Epithelial cell of proximal tubule (primary cell): ENCODE measurements around the gene MED12L. TPM values are rescaled to one million over a fixed set of nuclear protein-coding genes. Genes with fewer than 3 reads are reported as not detected.

Experiments used
- DNase-seq: peaks from one replicate; pipeline ENCODE4 v3.0.0-alpha.2; 2011; ENCODE audit warnings: low read depth
- H3K4me3 ChIP-seq: 2 replicates; pipeline ENCODE4 v1.5.1; 2011; ENCODE audit warnings: low read depth, mild to moderate bottlenecking, low read length
- CTCF ChIP-seq: conservative IDR thresholded peaks from 2 replicates; pipeline ENCODE4 v1.5.1; 2012; ENCODE audit warnings: low read depth, mild to moderate bottlenecking, low read length
- total RNA-seq: library from RNA; depleted of rRNA; stranded (reverse); fragments of >200 nt; gene quantifications from 2 replicates; pipeline ENCODE4 v1.2.3, GENCODE V29; 2015

MED12L gene
- total RNA-seq, 1 donor from 2014 or later, result 0.12 TPM

GRCh38 chr3:151476344-151477018 is 391.0 kb downstream of the MED12L start:
- H3K4me3 ChIP-seq, result no peak overlapping the region
- no peak for DNase-seq
- TF ChIP-seq CTCF, result no peak

GRCh38 chr3:151477591-151478334 is 392.3 kb downstream of the MED12L start:
- no peak for TF ChIP-seq CTCF
- no peak for DNase-seq
- H3K4me3 ChIP-seq, result no peak overlapping the region

- H3K4me3 ChIP-seq, result no peak overlapping the region
Observed at GRCh38 chr3:151478335-151478697, 392.9 kb downstream of the MED12L start.

GRCh38 chr3:151479452-151479851 is 394.0 kb downstream of the MED12L start:
- H3K4me3 ChIP-seq, result no peak overlapping the region
- no peak for DNase-seq
- TF ChIP-seq CTCF, result no peak

More at GRCh38 chr3:151478335-151478697, 392.9 kb downstream of the MED12L start:
- no peak for TF ChIP-seq CTCF
- no peak for DNase-seq

GRCh38 chr3:151480492-151480891 is 395.0 kb downstream of the MED12L start:
- no peak overlapping the region for H3K4me3 ChIP-seq
- TF ChIP-seq CTCF, result no peak
- no peak for DNase-seq

- H3K4me3 ChIP-seq, result no peak overlapping the region
- DNase-seq, result no peak
- TF ChIP-seq CTCF, result no peak
Observed at GRCh38 chr3:151483488-151483887, 398.0 kb downstream of the MED12L start.
